GM10248 (cell line): ENCODE measurements around the gene GPRC5A.
A peak's percentile ranks its signal among the peaks of the same experiment; 100 is the strongest.
"Not testable (repeated sequence)": the region's sequence is repeated elsewhere in the genome, so short reads cannot be mapped to it uniquely, and the experiment has no call there.

Experiments
- CTCF ChIA-PET: fragments of 300-600 bp; sonication (Branson Sonifier 250); formaldehyde crosslinking; extraction: SDS; loops from one replicate; lab custom pipeline; 2021; ENCODE audit warnings: antibody characterized with exemption; lab: Yijun Ruan, JAX
- POLR2A ChIA-PET: fragments of 350-650 bp; sonication (Branson Sonifier 250); formaldehyde crosslinking; extraction: SDS; loops from one replicate; lab custom pipeline; 2020; ENCODE audit warnings: antibody characterized with exemption; lab: Yijun Ruan, JAX
- DNase-seq: peaks from one replicate; pipeline ENCODE4 v3.0.0; 2012; ENCODE audit errors: extremely low spot score
- CTCF ChIP-seq: IDR thresholded peaks from 2 replicates; pipeline ENCODE4 v1.5.1; 2012; ENCODE audit warnings: mild to moderate bottlenecking, low read depth; ENCODE audit errors: extremely low read depth, missing control alignments, control extremely low read depth

GPRC5A gene, protein sequence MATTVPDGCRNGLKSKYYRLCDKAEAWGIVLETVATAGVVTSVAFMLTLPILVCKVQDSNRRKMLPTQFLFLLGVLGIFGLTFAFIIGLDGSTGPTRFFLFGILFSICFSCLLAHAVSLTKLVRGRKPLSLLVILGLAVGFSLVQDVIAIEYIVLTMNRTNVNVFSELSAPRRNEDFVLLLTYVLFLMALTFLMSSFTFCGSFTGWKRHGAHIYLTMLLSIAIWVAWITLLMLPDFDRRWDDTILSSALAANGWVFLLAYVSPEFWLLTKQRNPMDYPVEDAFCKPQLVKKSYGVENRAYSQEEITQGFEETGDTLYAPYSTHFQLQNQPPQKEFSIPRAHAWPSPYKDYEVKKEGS

GRCh38 chr12:12891080-12891880 lies at the start of gene GPRC5A:
GPRC5A (plus strand) TSS chr12:12891562; CDS start chr12:12908250, 16,688 bp downstream.
- POLR2A ChIA-PET, result interaction anchor here (0.5 to 0.7 kb wide), 3 partner anchors 90 to 267 kb away, joined by 3 to 4 read pairs (median 3); no protein-coding TSS in a partner anchor
- peak; percentile 31 for DNase-seq
- peak; percentile 26 for TF ChIP-seq CTCF
- CTCF ChIA-PET, result interaction anchor here (0.9 to 1.4 kb wide), 9 partner anchors 8 to 71 kb away, joined by 3 to 6 read pairs (median 4); no protein-coding TSS in a partner anchor

DNA sequence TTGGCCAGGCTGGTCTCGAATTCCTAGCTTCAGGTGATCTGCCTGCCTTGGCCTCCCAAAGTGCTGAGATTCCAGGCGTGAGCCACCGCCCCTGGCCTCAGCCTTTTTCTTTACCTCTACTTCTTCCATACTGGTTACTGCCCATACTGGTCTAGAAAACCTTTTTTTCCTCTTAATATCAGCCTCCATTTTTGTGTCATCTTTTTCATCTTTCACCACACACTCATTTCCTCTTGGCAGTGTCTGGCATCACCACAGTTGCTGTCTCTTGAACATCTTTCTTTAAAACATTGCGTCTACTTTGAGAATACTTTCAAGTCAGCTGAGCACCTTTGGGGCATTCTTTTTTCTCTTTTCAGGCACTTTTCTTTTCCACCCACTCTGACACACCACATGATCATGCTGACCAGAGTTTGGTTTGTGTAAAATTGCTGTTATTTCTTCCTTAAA lies 45.5 kb upstream of the GPRC5A start:
- POLR2A ChIA-PET, result no interaction called here

GRCh38 chr12:12846780-12847179 lies 44.6 kb upstream of the GPRC5A start:
- CTCF ChIA-PET, POLR2A ChIA-PET: not testable (repeated sequence)

More for the DNA sequence above, 45.5 kb upstream of the GPRC5A start:
- CTCF ChIA-PET, result interaction anchor here (0.7 to 1.5 kb wide), 2 partner anchors 9 to 11 kb away, joined by 3 to 5 read pairs; no protein-coding TSS in a partner anchor
- TF ChIP-seq CTCF, result no peak
- no peak for DNase-seq

DNA sequence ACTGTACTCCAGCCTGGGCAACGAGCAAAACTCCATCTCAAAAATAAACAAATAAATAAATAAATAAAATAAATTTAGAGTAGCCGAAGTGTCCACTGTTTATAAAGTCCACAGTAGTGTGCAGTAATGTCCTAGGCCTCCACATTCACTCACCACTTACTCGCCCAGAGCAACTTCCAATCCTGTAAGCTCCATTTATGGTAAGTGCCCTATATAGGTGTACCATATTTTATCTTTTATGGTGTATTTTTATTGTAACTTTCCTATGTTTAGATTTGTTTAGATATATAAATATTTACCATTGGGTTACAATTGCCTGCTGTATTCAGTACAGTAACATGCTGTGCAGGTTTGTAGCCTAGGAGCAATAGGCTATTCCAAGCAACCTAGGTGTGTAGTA lies 37.9 kb upstream of the GPRC5A start:
- TF ChIP-seq CTCF, result no peak
- DNase-seq, result no peak
- CTCF ChIA-PET, result interaction anchor here (1.1 to 3.0 kb wide), 3 partner anchors 17 to 359 kb away, joined by 3 to 10 read pairs (median 4); no protein-coding TSS in a partner anchor
- POLR2A ChIA-PET, result no interaction called here

More at GRCh38 chr12:12846780-12847179, 44.6 kb upstream of the GPRC5A start:
- DNase-seq, result not testable (repeated sequence)

DNA sequence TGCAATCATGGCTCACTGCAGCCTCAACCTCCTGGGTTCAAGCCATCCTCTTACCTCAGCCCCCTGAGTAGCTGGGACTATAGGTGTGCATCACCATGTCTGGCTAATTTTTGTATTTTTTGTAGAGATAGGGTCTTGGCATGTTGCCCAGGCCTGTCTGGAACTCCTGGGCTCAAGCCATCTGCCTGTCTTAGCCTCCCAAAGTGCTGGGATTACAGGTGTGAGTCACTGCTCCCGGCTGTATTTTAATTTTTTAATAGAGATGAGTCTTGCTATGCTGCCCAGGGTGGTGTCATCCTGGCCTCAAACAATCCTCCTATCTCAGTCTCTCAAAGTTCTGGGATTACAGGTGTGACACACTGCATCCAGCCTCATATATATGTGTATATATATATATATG lies 31.7 kb upstream of the GPRC5A start:
- no peak for TF ChIP-seq CTCF
- ChIA-PET POLR2A (no interaction called here), CTCF (no interaction called here)
- DNase-seq, result no peak

DNA sequence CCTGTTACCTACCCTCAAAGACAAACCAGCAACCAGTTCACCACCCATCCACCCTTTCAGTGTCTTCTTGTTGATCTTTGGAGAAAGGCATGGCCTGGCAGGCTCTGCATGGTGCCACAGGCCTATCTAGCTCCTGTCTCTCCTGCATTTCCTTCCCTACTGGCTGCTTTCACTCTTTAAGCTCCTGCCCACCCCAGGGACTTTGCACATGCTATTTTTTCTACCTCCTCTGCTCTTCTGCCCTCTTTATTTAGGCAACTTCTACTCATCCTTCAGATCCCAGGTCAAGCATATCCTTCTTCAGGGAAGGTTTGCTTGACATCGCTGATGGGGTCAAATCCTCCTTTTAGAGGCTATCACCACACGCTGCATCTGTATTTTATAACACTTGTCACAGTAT lies 27.1 kb upstream of the GPRC5A start:
- no peak for TF ChIP-seq CTCF
- POLR2A ChIA-PET, result no interaction called here
- DNase-seq, result no peak
- CTCF ChIA-PET, result no interaction called here
